ENCODE results near the gene OR6C6. TPM values are rescaled to one million over a fixed set of nuclear protein-coding genes. Genes with fewer than 3 reads are reported as not detected.

OR6C6 gene
- total RNA-seq, 1 donor = not detected

DNA sequence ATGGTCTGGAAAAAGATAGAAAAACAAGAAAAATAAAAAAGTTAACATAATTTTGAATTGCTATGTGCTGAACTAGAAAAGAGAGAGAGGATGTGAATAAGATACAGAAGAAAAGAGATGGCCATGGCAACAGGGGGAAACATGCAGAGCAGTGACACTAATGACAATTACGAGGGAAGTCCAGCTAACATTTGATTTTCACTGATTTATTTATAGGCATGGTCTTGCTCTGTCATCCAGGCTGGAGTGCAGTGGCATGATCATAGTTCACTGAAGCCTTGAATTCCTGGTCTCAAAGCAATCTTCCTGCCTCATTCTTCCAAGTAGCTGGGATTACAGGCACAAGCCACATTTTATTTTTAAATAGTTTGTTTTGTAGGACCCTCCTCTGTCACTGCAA is 50.2 kb downstream of the OR6C6 start:
- Histone ChIP-seq H3K4me3 (ENCODE audit: insufficient read depth, low read length) (no peak overlapping the region), H2AFZ (ENCODE audit: low read length) (no peak overlapping the region), H3K79me2 (ENCODE audit: insufficient read depth, low read length) (no peaks in the 10 kb centered on the region), H3K9me3 (ENCODE audit: low read depth, low read length) (no peaks in the 10 kb centered on the region), H3K4me2 (ENCODE audit: insufficient read depth, low read length) (no peak overlapping the region), H3K27me3 (ENCODE audit: insufficient read depth, low read length) (no peaks in the 10 kb centered on the region), H3K36me3 (ENCODE audit: insufficient read depth, low read length) (no peaks in the 10 kb centered on the region), H3K27ac (ENCODE audit: low read depth, low read length) (no peak overlapping the region), H3K4me1 (ENCODE audit: insufficient read depth, low read length) (no peaks in the 10 kb centered on the region), H4K20me1 (ENCODE audit: insufficient read depth, low read length) (no peaks in the 10 kb centered on the region)
- no peak for DNase-seq (ENCODE audit: insufficient read length, low spot score, missing footprints)
- TF ChIP-seq, protein P1, sequence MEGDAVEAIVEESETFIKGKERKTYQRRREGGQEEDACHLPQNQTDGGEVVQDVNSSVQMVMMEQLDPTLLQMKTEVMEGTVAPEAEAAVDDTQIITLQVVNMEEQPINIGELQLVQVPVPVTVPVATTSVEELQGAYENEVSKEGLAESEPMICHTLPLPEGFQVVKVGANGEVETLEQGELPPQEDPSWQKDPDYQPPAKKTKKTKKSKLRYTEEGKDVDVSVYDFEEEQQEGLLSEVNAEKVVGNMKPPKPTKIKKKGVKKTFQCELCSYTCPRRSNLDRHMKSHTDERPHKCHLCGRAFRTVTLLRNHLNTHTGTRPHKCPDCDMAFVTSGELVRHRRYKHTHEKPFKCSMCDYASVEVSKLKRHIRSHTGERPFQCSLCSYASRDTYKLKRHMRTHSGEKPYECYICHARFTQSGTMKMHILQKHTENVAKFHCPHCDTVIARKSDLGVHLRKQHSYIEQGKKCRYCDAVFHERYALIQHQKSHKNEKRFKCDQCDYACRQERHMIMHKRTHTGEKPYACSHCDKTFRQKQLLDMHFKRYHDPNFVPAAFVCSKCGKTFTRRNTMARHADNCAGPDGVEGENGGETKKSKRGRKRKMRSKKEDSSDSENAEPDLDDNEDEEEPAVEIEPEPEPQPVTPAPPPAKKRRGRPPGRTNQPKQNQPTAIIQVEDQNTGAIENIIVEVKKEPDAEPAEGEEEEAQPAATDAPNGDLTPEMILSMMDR (IDR thresholded peaks at IDR 0.05; ENCODE audit: extremely low read depth, low read depth, low read length) = no peak

DNA sequence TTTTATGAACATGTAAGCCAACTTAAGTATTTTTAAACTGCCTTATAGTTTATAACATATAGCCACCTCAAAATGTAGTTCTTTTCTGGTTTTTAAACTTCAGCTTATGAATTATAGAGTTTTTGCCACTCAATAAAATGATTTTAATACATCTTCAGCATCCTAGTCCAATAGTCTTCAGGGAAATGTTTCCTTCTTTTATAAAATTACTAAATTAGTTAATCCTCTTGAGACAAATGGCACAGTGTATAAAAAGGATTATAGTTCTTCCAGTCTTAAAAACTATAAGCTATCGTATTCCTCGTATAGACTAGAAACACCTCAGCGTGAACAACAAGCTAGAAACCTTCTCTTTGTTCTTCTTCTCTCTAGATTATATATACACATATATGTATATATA is 52.1 kb downstream of the OR6C6 start, which contains the start of gene OR6C74:
OR6C74 (plus strand) TSS at position 301 of the 400 bp plus-strand sequence. CDS start 2,679 bp downstream, outside the sequence.
- H3K27me3 ChIP-seq (ENCODE audit: insufficient read depth, low read length) = no peaks in the 10 kb centered on the region
- TF ChIP-seq, protein P1 (IDR thresholded peaks at IDR 0.05; ENCODE audit: extremely low read depth, low read depth, low read length) = no peak
- no peak within 1 kb of the TSS for H3K4me2 ChIP-seq (ENCODE audit: insufficient read depth, low read length)
- H3K79me2 ChIP-seq (ENCODE audit: insufficient read depth, low read length) = no peaks in the 10 kb centered on the region
- no peaks in the 10 kb centered on the region for H3K36me3 ChIP-seq (ENCODE audit: insufficient read depth, low read length)
- no peak within 1 kb of the TSS for H3K4me3 ChIP-seq (ENCODE audit: insufficient read depth, low read length)
- H2AFZ ChIP-seq (ENCODE audit: low read length) = no peak within 1 kb of the TSS
- DNase-seq (ENCODE audit: insufficient read length, low spot score, missing footprints) = no peak
- H4K20me1 ChIP-seq (ENCODE audit: insufficient read depth, low read length) = no peaks in the 10 kb centered on the region
- no peaks in the 10 kb centered on the region for H3K4me1 ChIP-seq (ENCODE audit: insufficient read depth, low read length)
- H3K27ac ChIP-seq (ENCODE audit: low read depth, low read length) = no peak within 1 kb of the TSS
- no peaks in the 10 kb centered on the region for H3K9me3 ChIP-seq (ENCODE audit: low read depth, low read length)

Other genes with a start within 250 kb of the OR6C6 start
- gene OR9K2, start 170.2 kb downstream of the OR6C6 start, total RNA-seq = not detected in 2 replicates
- not detected in 2 replicates for gene OR10A7, start 75.5 kb downstream of the OR6C6 start, total RNA-seq
- not detected in 2 replicates for gene OR6C74, start 52.0 kb downstream of the OR6C6 start, total RNA-seq
- gene OR6C1, start 17.8 kb upstream of the OR6C6 start, total RNA-seq = not detected in 2 replicates
- gene OR6C3, start 34.2 kb upstream of the OR6C6 start, total RNA-seq = not detected in 2 replicates
- gene OR6C75, start 66.4 kb upstream of the OR6C6 start, total RNA-seq = not detected in 2 replicates
- gene OR6C65, start 104.0 kb upstream of the OR6C6 start, total RNA-seq = not detected in 2 replicates
- gene OR6C76, start 129.7 kb upstream of the OR6C6 start, total RNA-seq = not detected in 2 replicates
- not detected in 2 replicates for gene OR6C2, start 147.5 kb upstream of the OR6C6 start, total RNA-seq
- gene OR6C70, start 173.6 kb upstream of the OR6C6 start, total RNA-seq = not detected in 2 replicates
- gene OR6C68, start 195.8 kb upstream of the OR6C6 start, total RNA-seq = not detected in 2 replicates